VCaP (cell line): ENCODE results near the gene DOC2B.

ENCODE experiments used
- H3K27ac ChIP-seq: fragments of 450-650 bp; 2 replicates; pipeline ENCODE4 v1.5.1; 2017
- TF ChIP-seq, protein P1 (sequence below): fragments of 450-650 bp; conservative IDR thresholded peaks from 2 replicates; pipeline ENCODE4 v1.5.1; 2017; ENCODE audit warnings: mild to moderate bottlenecking, moderate library complexity

DOC2B gene

DNA sequence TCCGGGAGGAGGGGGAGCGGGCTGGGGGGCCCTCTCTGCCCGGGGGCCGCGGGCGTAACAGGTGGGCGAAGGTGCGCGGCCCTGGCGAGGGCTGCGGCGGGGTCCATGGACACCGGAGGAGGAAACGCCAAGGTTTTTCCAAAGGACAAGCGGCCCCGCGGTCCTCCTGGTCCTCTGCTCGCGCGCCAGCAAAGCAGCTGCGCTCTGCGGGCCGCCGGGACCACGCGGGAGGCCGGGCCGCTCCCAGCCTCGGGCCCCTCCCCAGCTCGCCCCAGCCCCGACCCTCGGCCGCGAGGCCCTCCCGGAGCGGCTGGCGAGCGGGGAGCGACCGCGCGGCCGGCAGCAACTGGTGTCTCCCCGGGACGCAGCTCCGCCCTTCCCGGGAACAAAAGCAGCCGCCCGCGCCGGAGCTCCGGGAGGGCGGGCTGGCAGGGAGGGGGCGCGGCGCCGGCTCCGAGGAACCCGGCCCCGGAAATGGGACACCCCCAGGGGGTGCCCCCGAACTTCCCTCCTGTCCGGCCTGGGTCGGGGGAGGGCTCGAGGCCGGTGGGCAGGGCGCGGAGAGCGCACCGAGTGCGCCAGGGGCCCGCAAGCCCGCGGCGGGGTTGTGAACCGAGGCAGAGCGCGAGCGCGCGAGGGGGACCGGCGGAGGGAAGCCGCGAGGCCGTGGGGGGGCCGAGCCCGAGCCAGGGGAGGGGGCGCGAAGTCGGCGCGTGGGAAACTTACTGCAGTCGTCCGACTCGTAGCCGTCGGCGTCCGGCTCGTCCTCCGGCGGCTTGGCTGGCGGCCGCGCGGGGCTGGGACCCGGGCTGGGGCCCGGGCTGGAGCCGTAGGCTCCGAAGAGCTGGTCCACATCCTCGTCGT, 837 bp downstream of the DOC2B start:
- TF ChIP-seq, protein P1, sequence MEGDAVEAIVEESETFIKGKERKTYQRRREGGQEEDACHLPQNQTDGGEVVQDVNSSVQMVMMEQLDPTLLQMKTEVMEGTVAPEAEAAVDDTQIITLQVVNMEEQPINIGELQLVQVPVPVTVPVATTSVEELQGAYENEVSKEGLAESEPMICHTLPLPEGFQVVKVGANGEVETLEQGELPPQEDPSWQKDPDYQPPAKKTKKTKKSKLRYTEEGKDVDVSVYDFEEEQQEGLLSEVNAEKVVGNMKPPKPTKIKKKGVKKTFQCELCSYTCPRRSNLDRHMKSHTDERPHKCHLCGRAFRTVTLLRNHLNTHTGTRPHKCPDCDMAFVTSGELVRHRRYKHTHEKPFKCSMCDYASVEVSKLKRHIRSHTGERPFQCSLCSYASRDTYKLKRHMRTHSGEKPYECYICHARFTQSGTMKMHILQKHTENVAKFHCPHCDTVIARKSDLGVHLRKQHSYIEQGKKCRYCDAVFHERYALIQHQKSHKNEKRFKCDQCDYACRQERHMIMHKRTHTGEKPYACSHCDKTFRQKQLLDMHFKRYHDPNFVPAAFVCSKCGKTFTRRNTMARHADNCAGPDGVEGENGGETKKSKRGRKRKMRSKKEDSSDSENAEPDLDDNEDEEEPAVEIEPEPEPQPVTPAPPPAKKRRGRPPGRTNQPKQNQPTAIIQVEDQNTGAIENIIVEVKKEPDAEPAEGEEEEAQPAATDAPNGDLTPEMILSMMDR = no peak
- H3K27ac ChIP-seq = no peak overlapping the region

DNA sequence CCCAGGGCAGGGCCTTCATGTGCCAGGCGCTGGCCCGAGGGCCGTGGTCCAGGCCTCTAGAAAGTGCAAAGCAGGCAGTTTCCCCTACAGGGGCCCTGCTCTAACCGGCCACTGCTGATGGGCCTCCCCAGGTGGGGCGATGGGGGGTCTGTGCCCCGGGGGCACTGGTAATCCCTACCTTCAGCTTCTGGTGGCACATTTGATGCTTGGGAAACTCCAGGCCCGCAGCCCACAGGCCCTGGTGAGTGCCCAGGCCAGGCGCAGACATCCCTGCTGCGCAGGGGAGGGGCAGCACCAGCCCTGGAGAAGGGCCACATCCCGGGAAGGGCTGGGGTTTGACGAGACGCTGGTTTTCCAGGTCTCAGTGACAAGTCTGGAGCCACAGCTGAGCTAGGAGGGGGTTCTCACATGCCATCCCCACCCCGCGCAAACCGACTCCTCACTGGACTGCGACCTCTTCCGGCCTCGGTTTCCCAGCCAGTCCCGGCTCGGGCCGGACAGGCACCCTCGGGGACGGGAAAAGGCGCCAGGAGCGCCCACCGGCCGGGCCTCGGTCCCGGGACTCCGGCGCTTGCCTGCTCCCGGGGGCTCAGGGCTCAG, 1.6 kb downstream of the DOC2B start:
- TF ChIP-seq, protein P1 = no peak
- H3K27ac ChIP-seq = no peak overlapping the region

DNA sequence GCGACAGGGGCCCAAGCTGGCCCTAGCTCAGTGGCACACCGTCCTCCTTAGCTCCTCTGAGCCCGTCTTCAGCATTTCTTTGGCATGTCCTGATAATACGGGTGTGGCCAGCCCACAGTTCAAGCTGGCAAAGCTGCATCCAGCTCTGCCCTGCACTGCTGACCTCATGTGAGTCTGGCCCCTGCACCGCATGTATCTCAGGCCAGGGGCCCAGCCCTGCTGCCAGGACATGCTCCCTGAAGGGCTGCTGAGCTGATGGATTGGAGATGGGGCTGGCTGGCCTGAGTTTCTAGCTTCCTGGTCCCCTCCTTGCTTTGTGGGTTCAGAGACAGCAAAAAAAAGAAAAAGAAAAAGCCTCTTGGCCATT, 2.4 kb downstream of the DOC2B start:
- no peak overlapping the region for H3K27ac ChIP-seq
- TF ChIP-seq, protein P1 = no peak

DNA sequence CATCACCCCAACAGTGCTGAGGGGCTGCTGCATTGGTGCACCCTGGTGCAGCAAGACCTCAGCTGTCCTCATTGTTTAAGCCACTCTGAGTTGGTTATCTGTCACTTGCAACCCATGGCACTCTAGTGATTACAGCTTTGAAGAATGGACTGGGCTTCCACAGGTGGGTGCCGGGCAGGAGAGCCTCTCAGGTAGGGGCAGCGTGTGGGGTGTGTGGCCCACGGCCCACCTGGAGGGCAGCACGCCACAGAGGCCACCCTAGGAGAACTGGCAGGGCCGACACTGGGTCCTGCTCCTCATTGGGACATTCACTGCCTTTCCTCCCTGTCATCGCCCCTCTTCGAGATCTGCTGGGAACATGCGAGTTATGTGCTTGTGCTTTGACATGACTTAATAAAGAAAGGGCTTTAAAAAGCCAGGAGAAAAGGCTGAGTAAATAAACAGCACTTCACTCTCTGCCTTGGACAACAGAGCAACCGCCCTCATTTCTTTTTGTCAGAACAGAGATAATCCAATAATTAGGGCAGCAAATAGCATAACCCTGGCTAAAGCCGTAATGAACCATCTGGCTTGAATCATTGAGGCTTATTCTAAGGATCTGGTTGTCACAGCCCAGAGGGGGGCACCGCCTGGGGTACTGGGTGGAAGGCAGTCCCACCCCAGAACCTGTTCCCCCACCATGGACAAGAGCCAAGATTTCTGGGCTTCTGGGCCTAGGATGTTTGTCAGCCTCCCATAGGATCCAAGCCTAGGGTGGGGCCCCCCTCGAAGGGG, 3.0 kb downstream of the DOC2B start:
- TF ChIP-seq, protein P1 = no peak
- no peak overlapping the region for H3K27ac ChIP-seq

DNA sequence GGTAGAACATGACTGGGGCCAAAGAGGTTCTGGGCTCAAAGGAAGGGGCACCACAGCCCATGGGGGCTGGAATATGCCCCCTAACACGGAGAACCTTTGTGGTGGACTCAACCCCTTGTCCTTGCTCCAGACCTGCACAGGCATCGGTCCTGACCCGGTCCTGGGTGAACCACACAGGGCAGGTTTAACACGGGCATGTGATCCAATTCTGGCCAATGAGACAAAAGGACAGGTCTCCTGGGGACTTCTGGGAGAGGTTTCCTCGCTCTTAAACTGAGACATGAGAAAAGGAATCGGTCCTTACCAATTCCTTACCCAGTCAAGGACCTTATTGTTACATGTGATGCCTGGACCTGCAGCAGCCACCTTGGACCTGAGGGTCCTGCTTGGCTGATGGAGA, 3.7 kb downstream of the DOC2B start:
- H3K27ac ChIP-seq = no peak overlapping the region
- TF ChIP-seq, protein P1 = no peak

DNA sequence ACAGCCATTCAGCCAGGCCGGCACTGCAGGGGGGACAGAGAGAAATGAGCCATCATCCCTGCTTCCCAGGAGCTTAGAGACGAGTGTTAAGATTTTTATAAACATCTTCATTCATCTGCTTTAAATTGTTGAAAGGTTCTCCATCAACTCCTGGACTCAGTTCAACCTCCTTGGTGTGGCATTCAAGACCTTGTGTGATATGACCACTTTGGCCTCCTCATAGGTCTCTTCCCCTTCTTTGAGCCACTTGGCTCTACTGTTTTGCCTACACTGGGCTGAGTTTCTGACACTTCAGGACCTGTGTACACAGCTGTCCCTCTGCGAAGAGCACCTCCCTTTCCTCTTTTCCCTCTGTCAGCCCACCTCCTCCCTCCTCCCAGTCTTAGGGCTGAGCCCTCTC, 4.3 kb downstream of the DOC2B start:
- no peak overlapping the region for H3K27ac ChIP-seq

More for the DNA sequence above, 4.3 kb downstream of the DOC2B start:
- TF ChIP-seq, protein P1 = no peak
